SJSA1 (cell line): ENCODE results near the gene VWA3A. TPM values are rescaled to one million over a fixed set of nuclear protein-coding genes. Genes with fewer than 3 reads are reported as not detected.
"Not testable (repeated sequence)": the region's sequence is repeated elsewhere in the genome, so short reads cannot be mapped to it uniquely, and the experiment has no call there.

Experiments
- DNase-seq, 2 experiments: peaks; one replicate each; pipeline ENCODE4 v3.0.0-alpha.2; 2015 to 2020; ENCODE audit warnings: low spot score in 2 of 2, low read depth in 1 of 2
- H3K27ac ChIP-seq: fragments of 250-450 bp; sonication (Bioruptor Pico); 2 replicates; pipeline ENCODE4 v1.5.1; 2020; ENCODE audit warnings: mild to moderate bottlenecking, moderate library complexity
- H3K27me3 ChIP-seq: fragments of 250-450 bp; sonication (Bioruptor Pico); replicated peaks from 2 replicates; pipeline ENCODE4 v1.5.1; 2020; ENCODE audit warnings: mild to moderate bottlenecking, moderate library complexity
- H3K36me3 ChIP-seq: fragments of 250-450 bp; sonication (Bioruptor Pico); 2 replicates; pipeline ENCODE4 v1.5.1; 2020; ENCODE audit warnings: mild to moderate bottlenecking
- H3K4me1 ChIP-seq: fragments of 250-450 bp; sonication (Bioruptor Pico); replicated peaks from 2 replicates; pipeline ENCODE4 v1.6.1; 2021; ENCODE audit warnings: mild to moderate bottlenecking
- H3K4me3 ChIP-seq: fragments of 250-450 bp; sonication (Bioruptor Pico); 2 replicates; pipeline ENCODE4 v1.5.1; 2020; ENCODE audit warnings: mild to moderate bottlenecking
- H3K9me3 ChIP-seq: fragments of 250-450 bp; sonication (Bioruptor Pico); replicated peaks from 2 replicates; pipeline ENCODE4 v1.5.1; 2020; ENCODE audit warnings: mild to moderate bottlenecking
- total RNA-seq: library from RNA; depleted of rRNA; stranded (reverse); fragments of >200 nt; shearing (Covaris generic); gene quantifications from 2 replicates; pipeline ENCODE4 v1.2.3, GENCODE V29; 2014; rRNA removed

VWA3A gene
- not detected in 2 replicates for total RNA-seq

DNA sequence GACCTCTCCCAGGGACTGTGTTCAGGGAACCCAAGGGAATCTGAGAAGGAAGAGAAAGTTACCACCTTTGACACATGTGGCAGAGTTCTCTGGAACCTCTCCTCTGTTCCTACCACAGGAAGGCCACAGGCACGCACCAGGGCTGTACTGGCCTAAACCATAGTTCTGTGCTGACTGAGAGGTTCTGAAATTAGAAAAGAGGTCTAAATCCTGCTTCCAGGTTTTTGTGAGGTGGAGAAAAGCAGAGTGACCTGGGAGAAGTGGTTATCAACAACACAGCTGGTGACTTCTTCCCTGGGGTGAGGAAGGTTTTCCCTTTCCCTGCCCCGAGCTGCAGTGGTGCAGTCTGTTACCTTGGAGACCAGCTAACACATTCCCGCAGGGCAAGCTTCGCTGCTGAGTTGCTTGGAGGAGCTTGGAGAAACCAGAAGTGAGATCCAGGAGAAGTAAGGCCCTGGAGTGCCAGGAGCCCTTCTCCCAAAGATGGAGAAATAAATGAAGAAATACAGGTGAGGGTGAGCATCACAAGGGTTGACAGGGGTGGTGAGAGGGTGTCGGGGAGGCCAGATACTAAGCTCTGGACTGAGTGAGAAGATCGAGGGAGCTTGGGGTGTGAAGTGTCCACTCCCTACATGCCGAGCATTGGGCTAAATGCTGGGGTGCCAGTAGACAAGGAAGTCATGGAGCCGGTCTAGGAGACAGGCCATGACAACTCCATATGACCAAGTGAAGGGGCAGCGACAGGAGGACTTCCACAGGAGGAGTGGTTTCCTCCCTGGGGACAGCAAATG lies at the start of gene VWA3A:
VWA3A (plus strand) TSS at position 399 of the 791 bp plus-strand sequence; CDS start at position 496, 97 bp downstream.
- no peaks in the 10 kb centered on the region for H3K27me3 ChIP-seq
- H3K4me3 ChIP-seq: no peak within 1 kb of the TSS
- H3K27ac ChIP-seq: no peak within 1 kb of the TSS
- no peaks in the 10 kb centered on the region; the same call in 1 of the 2 replicates for H3K4me1 ChIP-seq
- H3K9me3 ChIP-seq: no peaks in the 10 kb centered on the region
- H3K36me3 ChIP-seq: no peaks in the 10 kb centered on the region
- no peak for DNase-seq

- H3K27me3 ChIP-seq, H3K4me3 ChIP-seq, H3K27ac ChIP-seq, DNase-seq, H3K4me1 ChIP-seq, H3K9me3 ChIP-seq: not testable (repeated sequence)
- peaks cover 13% of the 10 kb centered on the region for H3K36me3 ChIP-seq
Measured at GRCh38 chr16:22043882-22044281, 48.5 kb upstream of the VWA3A start.

DNA sequence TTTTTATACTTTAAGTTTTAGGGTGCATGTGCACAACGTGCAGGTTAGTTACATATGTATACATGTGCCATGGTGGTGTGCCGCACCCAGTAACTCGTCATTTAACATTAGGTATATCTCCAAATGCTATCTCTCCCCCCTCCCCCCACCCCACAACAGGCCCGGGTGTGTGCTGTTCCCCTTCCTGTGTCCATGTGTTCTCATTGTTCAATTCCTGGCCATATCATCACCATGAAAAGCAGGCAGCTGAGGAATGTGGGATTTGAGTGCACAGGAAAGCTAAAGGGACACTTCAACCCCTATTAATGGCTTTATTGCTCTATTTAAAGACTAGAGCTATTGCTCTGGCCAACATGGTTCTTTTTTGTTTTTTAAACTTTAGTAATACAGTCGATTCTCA lies 46.5 kb upstream of the VWA3A start:
- peaks cover 11% of the 10 kb centered on the region for H3K36me3 ChIP-seq
- not testable (repeated sequence) for DNase-seq, H3K27me3 ChIP-seq, H3K9me3 ChIP-seq, H3K4me3 ChIP-seq, H3K27ac ChIP-seq
- H3K4me1 ChIP-seq: peaks cover 13% of the 10 kb centered on the region

DNA sequence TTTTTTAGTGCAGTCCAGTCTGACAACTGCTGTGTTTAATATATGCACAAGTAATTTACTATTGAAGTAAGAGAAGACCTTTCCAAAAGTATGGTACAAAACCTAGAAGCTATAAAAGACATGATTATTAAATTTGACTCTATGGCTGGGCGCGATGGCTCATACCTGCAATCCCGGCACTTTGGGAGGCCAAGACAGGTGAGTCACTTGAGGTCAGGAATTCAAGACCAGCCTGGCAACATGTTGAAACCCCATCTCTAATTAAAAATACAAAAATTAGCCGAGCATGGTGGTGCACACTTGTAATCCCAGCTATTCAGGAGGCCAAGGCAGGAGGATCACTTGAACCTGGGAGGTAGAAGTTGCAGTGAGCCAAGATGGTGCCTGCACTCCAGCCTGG lies 41.4 kb upstream of the VWA3A start:
- H3K4me1 ChIP-seq: peaks cover 10% of the 10 kb centered on the region
- H3K27me3 ChIP-seq: no peaks in the 10 kb centered on the region
- H3K36me3 ChIP-seq: peaks cover 12% of the 10 kb centered on the region
- no peak overlapping the region for H3K27ac ChIP-seq
- DNase-seq: no peak
- H3K4me3 ChIP-seq: no peak overlapping the region
- H3K9me3 ChIP-seq: no peaks in the 10 kb centered on the region

DNA sequence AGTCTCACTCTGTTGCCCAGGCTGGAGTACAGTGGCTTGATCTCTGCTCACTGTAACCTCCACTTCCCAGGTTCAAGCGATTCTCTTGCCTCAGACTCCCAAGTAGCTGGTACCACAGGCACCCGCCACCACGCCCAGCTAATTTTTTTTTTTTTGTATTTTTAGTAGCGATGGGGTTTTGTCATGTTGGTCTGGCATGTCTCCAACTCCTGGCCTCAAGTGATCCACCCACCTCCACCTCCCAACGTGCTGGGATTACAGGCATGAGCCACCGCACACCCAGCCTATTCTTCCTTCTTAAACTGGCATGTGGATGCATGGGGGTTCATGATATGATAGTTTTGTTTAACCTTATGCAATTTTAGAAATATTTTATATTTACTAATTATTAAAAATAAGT lies 39.4 kb upstream of the VWA3A start:
- Histone ChIP-seq H3K27me3 (no peaks in the 10 kb centered on the region), H3K9me3 (no peaks in the 10 kb centered on the region), H3K4me3 (no peak overlapping the region), H3K36me3 (peaks cover 14% of the 10 kb centered on the region), H3K4me1 (0 out of 2 replicates have a peak, but pooled peaks cover 7% of the 10 kb centered on the region), H3K27ac (no peak overlapping the region)
- no peak for DNase-seq

DNA sequence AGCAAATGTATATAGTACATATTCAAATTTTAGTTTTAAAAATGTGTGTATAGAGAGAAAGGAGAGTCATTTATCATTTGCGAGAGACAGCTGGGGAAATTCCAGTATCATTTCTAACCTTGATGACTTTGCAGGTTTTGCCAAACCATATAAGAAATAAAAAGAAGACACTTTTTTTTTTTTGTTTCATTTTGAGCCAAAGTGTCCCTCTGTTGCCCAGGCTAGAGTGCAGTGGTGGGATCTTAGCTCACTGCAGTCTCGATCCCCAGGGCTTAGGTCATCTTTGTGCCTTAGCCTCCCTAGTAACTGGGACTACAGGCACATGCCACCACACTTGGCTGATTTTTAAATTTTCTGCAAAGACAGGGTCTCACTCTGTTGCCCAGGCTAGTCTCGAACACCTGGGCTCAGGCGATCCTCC lies 38.4 kb upstream of the VWA3A start:
- H3K27ac ChIP-seq: no peak overlapping the region
- no peaks in the 10 kb centered on the region for H3K27me3 ChIP-seq
- no peak for DNase-seq
- H3K9me3 ChIP-seq: no peaks in the 10 kb centered on the region
- H3K36me3 ChIP-seq: peaks cover 14% of the 10 kb centered on the region
- 0 out of 2 replicates have a peak, but pooled peaks cover 6% of the 10 kb centered on the region for H3K4me1 ChIP-seq
- no peak overlapping the region for H3K4me3 ChIP-seq

DNA sequence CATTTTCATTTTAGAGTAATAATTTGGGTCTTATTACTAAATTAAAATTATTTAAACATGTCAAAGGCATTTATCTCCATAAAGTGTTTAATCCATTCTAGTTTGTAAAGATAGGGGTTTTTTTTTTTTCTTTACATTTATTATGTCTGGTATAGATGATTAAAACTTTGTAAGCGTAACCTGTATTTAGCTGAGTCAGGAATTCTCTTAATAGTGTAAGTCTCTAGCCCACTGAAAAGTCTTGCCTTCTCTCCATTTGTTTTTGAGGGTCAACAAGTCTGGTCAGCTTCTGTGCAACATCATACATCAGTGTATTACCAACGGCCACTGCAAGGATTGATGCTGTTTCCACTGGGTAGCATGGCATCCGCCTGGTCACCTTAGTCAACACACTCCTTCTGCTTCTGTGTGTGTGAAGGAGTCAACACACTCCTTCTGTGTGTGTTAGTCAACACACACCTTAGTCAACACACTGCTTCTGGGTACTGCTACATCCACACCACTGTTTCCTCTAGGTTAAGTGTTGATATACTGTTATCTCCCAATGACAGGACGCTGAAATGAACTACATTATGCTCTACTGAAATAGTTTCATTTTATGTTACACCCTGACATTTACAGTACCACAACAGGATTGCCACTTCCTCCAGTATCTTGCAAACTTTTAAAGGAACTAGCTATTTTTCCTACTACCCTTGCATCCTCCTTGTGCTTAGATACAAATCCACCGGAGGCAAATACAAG lies 37.3 kb upstream of the VWA3A start:
- Histone ChIP-seq H3K4me3 (no peak overlapping the region), H3K27ac (no peak overlapping the region), H3K4me1 (no peaks in the 10 kb centered on the region), H3K27me3 (no peaks in the 10 kb centered on the region), H3K36me3 (peaks cover 14% of the 10 kb centered on the region), H3K9me3 (no peaks in the 10 kb centered on the region)
- DNase-seq: no peak

DNA sequence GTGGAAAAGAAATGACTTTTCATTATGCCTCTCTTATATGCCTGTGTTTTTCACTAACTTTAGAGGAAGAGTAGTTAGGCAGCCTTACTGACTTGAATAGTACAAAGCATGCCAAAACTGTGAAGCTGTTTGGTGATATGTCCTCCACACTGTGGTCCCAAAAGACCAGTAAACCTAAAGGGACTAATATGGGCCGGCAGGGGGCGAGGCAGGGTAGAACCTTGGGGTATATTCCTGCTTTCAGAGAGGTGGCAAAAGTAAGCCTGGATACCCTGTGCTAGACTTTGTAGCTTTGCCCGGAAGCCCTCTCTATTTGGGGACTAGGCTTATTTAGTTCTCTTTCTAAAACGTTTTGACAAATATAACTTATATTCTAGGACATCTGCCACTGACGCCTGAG lies 36.5 kb upstream of the VWA3A start:
- no peaks in the 10 kb centered on the region for H3K4me1 ChIP-seq
- no peak overlapping the region for H3K4me3 ChIP-seq
- no peak for DNase-seq
- peaks cover 14% of the 10 kb centered on the region for H3K36me3 ChIP-seq
- H3K9me3 ChIP-seq: no peaks in the 10 kb centered on the region
- H3K27me3 ChIP-seq: no peaks in the 10 kb centered on the region
- no peak overlapping the region for H3K27ac ChIP-seq

GRCh38 chr16:22063888-22064467 lies 28.4 kb upstream of the VWA3A start:
- H3K27me3 ChIP-seq: no peaks in the 10 kb centered on the region
- H3K4me1 ChIP-seq: peaks cover 5% of the 10 kb centered on the region; the same call in 1 of the 2 replicates
- DNase-seq: no peak
- H3K36me3 ChIP-seq: peaks cover 20% of the 10 kb centered on the region
- no peak overlapping the region for H3K27ac ChIP-seq
- peaks cover 3% of the 10 kb centered on the region; the same call in 1 of the 2 replicates for H3K9me3 ChIP-seq
- no peak overlapping the region for H3K4me3 ChIP-seq

DNA sequence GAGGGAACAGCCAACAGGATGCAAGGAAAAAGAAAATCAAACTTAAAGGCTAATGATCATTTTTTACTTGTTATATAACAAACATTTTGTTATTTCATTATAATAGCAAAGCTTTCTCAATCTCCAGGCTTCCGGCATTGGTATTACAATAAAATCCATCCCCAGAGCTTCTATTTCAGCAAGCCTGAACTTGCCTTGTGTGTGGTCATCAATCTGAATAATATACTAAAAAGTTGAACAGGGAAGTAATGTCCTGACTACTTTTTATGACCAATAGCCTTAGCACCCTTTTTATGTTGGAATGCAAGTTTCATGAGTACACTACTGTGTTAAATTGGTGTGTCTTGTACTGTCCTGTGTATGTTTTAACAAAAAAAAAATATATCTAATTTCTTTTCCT lies 27.1 kb upstream of the VWA3A start:
- peaks cover 3% of the 10 kb centered on the region; the same call in 1 of the 2 replicates for H3K9me3 ChIP-seq

DNA sequence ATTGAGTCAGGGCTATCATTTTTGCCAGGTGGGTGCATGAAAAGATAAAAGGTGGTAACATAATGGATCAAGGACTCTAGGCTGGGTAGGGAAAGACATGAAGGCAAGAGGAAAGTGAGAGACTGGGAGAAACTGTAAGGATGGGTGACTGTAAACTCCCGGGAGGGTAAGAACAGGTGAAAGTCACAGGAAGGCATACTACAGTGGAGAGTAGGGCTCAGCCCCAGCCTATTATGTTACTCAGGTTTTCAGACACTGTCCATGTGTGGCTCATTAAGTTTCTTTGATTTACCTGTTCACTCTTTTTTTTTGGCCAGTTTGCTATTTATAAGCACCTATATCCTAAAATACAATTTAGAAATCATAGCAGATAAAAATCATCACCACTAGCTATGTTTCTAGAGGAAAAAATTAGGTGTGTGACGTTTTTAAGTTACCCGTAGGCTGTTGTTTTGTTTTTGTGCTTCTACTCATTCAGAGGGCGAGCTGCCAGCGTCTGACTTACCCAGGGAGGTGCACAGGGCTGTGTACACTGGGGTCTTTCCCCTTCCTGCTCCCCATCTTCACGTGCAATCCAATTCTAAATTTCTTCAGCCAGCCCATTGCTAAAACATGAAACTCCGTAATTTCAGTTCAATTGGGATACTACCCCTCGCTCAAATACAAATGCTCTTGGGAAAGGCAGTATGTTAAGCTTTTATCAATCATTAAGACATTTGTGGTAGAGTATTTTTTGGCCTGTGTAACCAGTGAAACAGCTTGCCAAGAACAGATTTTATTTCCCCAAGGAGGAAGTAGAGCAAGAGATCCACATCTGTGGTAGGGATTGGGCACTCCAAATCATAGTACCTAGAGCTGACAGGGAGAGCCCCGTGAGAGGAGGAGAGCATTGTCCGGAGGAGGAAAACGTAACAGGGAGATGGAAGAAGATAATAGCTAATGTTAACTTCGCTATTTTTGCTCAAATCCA lies 21.7 kb upstream of the VWA3A start:
- H3K4me3 ChIP-seq: no peak overlapping the region
- DNase-seq: no peak
- H3K36me3 ChIP-seq: peaks cover 16% of the 10 kb centered on the region
- H3K4me1 ChIP-seq: peaks cover 30% of the 10 kb centered on the region
- no peaks in the 10 kb centered on the region for H3K27me3 ChIP-seq
- no peak overlapping the region for H3K27ac ChIP-seq
- peaks cover 3% of the 10 kb centered on the region; the same call in 1 of the 2 replicates for H3K9me3 ChIP-seq

More for the DNA sequence above, 27.1 kb upstream of the VWA3A start:
- Histone ChIP-seq H3K36me3 (peaks cover 20% of the 10 kb centered on the region), H3K27me3 (no peaks in the 10 kb centered on the region), H3K4me3 (no peak overlapping the region), H3K27ac (no peak overlapping the region), H3K4me1 (peaks cover 5% of the 10 kb centered on the region; the same call in 1 of the 2 replicates)
- DNase-seq: no peak

DNA sequence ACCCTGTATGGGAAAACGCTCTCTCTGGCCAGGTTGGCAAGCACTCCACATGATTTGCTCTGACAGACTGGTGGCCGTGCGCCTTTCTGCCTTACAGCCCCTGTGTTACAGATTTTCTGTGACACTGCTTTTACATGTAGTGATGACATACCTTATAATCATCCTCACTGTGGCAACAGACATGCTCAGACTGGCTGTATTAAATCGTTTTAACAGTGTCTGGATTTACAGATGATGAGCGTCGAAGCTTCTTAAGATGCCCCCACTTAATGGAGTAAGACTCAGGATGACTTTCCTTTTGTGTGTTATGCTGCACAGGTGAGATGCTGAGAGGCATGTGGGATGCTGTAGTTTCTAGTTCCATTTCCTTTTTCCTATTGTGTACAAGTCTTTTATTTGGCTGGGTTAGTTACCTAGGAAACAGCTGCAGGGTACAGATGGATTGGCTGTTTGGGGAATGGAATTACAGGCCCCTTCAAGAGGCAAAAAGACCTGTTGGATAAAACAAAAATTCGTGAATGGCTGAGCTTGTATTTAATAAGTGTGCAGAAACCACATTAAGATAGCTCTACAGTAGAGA lies 20.9 kb upstream of the VWA3A start:
- H3K27me3 ChIP-seq: no peaks in the 10 kb centered on the region
- peaks cover 2% of the 10 kb centered on the region; the same call in 1 of the 2 replicates for H3K9me3 ChIP-seq
- no peak overlapping the region for H3K27ac ChIP-seq
- H3K4me1 ChIP-seq: peaks cover 37% of the 10 kb centered on the region
- no peak for DNase-seq
- peaks cover 8% of the 10 kb centered on the region for H3K36me3 ChIP-seq
- H3K4me3 ChIP-seq: no peak overlapping the region
